GM19193 (cell line): ENCODE results near the gene PTGES3L.

ENCODE experiments used
- POLR2A ChIP-seq: IDR thresholded peaks from 4 replicates; pipeline ENCODE4 v1.6.1; 2011; ENCODE audit not compliant: insufficient read depth, insufficient read length; ENCODE audit errors: extremely low read depth

PTGES3L gene

DNA sequence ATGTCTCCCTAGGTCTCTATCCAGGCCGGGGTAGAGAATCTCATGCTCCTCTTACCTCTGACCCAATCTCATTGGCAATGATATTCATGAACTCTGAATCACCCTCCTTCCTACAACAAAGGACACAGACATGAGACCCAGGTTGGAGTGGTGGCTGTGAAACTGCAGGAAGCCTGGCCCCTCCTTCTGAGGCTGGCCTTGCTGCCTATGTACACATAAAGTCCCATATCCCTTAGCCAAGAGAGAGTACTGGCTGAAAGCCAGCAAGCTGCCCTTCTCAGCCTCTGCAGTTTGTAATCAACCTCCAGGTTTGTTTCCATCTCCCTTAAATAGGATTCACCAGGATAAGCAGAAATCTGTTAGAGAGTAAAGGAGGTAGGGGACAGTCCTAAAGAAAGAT, 26.2 kb downstream of the PTGES3L start:
- TF ChIP-seq POLR2A = no peak

DNA sequence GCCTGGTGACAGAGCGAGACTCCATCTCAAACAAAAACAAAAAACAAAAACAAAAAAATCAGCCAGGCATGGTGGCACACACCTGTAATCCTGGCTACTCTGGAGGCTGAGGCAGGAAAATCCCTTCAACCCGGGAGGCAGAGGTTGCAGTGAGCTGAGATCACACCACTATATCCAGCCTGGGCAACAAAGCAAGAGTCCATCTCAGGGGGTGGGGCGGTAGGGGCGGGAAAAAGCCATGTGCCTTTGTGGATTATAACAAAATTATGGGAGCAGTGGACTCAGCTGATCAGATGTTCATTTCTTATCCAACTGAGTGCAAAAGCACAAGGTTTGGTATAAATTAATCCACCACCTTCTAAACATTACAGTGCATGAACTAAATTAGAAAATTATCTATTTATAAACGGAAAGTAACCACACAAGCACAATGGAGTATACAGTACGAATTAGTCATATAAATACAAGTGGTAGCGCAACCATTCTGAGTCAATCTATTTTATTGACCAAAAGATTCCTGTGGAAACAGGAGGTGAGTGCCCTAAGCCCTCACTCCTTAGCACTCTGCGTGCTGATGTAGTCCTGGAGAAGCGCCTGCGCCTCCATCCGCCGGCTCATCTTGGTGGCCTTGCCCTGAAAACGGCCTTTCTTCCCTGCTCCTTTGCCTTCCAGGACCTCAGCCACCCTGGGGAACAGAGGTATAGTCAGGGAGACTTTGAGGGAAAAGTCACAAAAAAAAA, 29.7 kb downstream of the PTGES3L start:
- no peak for TF ChIP-seq POLR2A

GRCh38 chr17:42946812-42947211, 33.1 kb downstream of the PTGES3L start:
- no peak for TF ChIP-seq POLR2A

DNA sequence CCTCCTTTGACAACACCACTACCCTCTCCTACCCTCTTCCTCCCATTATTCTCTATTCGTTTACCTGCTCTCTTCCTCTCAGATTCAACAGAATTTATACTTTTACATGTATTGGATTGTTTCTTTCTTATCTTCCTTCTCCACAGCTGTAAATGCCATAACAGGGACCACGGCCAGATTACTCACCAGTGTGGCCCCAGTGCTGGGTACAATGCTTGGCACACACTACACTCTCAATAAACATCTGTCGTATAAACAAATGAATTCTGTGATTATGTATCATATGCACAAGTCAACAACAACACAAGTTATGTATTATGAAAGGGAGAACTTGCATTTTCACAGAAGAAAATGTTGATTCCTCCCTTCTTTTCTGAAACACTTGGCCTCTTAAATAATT, 35.7 kb downstream of the PTGES3L start:
- no peak for TF ChIP-seq POLR2A

GRCh38 chr17:42937712-42938596, 41.9 kb downstream of the PTGES3L start:
- no peak for TF ChIP-seq POLR2A

DNA sequence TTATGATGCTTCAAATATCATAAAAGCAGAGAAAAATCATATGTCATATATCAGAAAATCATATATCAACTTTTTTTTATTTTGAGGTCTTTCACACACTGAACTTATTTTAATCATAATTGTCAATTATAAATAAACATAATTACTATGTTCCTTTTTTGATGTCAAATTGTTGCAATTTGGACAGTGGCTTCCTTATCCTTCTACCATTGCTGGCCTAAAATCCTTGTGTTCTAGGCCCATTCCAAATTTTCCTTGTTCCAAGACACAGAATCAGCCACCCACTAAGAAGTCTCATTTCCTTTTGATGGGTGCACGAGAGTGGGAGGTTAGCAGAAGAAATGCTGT, 50.4 kb downstream of the PTGES3L start:
- no peak for TF ChIP-seq POLR2A

GRCh38 chr17:42928714-42929496, 51.0 kb downstream of the PTGES3L start:
- TF ChIP-seq POLR2A = no peak

GRCh38 chr17:42924891-42925290, 55.0 kb downstream of the PTGES3L start:
- TF ChIP-seq POLR2A = no peak

GRCh38 chr17:42922294-42922693, 57.6 kb downstream of the PTGES3L start:
- no peak for TF ChIP-seq POLR2A

DNA sequence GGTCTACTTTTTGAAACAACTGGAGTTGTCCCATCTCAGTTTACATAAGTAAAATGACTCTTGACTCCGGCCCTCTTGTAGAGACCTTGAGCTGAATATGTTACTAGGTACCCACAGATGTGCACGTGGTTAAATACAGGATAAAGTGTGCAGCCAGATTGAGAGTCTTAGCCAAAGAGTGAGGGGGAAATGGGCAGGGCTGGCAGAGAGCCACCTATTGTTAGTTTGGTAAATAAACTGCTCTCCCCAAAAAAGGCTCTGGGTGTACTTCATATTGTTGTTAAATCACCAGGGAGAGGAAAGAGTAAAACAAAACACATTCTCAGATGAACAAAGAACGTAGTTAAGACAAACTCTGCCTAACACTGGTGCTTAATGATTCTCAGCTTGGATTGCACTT, 59.0 kb downstream of the PTGES3L start:
- no peak for TF ChIP-seq POLR2A

DNA sequence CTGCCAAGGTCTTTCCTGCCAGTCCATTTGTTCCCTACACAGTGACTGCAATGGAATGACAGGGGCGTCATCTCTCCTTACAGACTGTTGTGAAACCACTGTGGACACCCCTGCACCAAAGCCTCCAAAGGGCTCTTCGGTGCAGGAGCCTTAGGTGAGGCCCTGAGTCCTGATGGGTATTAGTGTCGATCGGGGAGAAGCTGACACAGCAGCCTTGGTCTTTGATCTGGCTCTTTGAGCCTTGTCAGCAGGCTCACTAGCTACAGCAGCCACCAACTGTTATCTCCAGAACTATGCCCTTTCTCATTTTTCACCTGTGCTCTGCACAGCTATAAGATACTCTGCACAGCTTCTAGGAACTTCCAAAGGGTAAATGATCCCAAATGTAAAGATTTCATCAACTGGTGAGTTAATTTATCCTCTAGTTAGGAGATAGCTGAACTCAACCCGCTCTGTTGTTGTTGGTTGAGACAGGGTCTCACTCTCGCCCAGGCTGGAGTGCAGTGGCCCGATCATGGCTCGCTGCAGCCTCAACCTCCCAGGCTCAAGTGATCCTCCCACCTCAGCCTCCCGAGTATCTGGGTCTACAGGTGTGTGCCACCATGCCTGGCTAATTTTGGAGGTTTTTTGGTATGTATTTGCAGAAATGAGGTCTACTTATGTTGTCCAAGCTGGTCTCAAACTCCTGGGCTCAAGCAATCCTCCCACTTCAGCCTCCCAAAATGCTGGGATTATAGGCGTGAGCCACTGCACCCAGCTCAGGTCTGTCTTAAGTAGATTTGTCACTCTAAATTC, 59.6 kb downstream of the PTGES3L start:
- TF ChIP-seq POLR2A = no peak

DNA sequence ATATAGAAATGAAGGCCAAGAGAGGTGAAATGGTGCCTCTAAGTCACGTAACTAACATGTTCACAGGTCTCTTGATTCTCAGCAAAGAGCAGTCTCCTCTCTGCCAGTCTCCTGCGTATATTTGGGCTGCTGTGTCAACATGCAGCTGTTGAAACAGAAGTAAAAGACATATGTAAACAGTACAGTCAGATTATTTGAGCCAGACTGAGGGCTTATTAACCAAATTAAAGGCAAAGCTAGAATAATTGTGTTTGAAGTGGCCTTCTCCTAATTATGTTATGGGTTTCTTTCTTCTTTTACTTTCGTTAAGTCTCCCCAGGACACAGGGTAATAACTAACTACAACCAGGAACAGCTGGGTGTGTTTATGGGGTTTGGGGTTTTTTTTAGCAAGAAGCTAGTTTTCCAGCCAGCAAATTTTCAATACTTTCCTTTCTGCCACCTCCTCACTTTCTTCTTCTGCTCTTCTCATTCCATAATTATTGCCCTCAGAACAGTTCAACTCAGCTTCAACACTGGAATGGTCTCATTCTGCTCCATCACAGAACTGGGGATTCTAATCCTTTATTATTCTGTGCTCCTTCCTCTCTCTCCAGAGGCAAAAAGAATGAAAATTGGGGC, 60.9 kb downstream of the PTGES3L start:
- TF ChIP-seq POLR2A = no peak
